OCI-LY3 (cell line): ENCODE results near the gene HEG1.

Experiments
- H2AFZ ChIP-seq: fragments of 200-600, 300-600 bp; shearing (Covaris generic); 2 replicates; pipeline ENCODE4 v1.6.0; 2014; ENCODE audit warnings: antibody characterized with exemption, low read depth, low read length
- H3K27ac ChIP-seq: fragments of 200-600, 300-600 bp; sonication (generic); 2 replicates; pipeline ENCODE4 v1.5.1; 2014; ENCODE audit warnings: mild to moderate bottlenecking, low read length, moderate library complexity, mixed read lengths
- H3K27me3 ChIP-seq: fragments of 200-600, 300-600 bp; sonication (generic); 2 replicates; pipeline ENCODE4 v1.6.1; 2014; ENCODE audit warnings: low read depth, low read length, mixed read lengths
- H3K36me3 ChIP-seq: fragments of 200-600, 300-600 bp; sonication (generic); replicated peaks from 2 replicates; pipeline ENCODE3; 2014; ENCODE audit warnings: low read depth, low read length, mixed read lengths
- H3K4me1 ChIP-seq: fragments of 300-600, 200-600 bp; sonication (generic); 2 replicates; pipeline ENCODE4 v1.6.1; 2014; ENCODE audit warnings: low read length, mixed read lengths
- H3K4me2 ChIP-seq: fragments of 200-600, 300-600 bp; sonication (generic); 2 replicates; pipeline ENCODE4 v1.6.1; 2014; ENCODE audit warnings: low read length, mixed read lengths
- H3K4me3 ChIP-seq: fragments of 300-600, 200-600 bp; sonication (generic); 2 replicates; pipeline ENCODE4 v1.5.1; 2014; ENCODE audit warnings: antibody characterized with exemption, mild to moderate bottlenecking, low read length, moderate library complexity
- H3K79me2 ChIP-seq: fragments of 300-600, 200-600 bp; shearing (Covaris generic); 2 replicates; pipeline ENCODE4 v1.6.1; 2014; ENCODE audit warnings: mild to moderate bottlenecking, low read length, mixed read lengths
- H3K9ac ChIP-seq: fragments of 300-600, 200-600 bp; shearing (Covaris generic); 2 replicates; pipeline ENCODE4 v1.6.0; 2014; ENCODE audit warnings: mild to moderate bottlenecking, low read length, moderate library complexity
- H3K9me3 ChIP-seq: fragments of 200-600, 300-600 bp; shearing (Covaris generic); 2 replicates; pipeline ENCODE4 v1.6.1; 2014; ENCODE audit warnings: low read length, mixed read lengths; ENCODE audit not compliant: insufficient read depth
- H4K20me1 ChIP-seq: fragments of 200-600, 300-600 bp; sonication (generic); 2 replicates; pipeline ENCODE4 v1.6.1; 2016; ENCODE audit warnings: low read length, mixed read lengths; ENCODE audit not compliant: insufficient read depth
- CTCF ChIP-seq: fragments of 200-600, 300-600 bp; sonication (generic); IDR thresholded peaks from 2 replicates; pipeline ENCODE4 v1.5.1; 2014; ENCODE audit warnings: antibody characterized with exemption, low read length, low read depth
- EZH2phosphoT487 ChIP-seq: fragments of 200-600 bp; shearing (Covaris generic); IDR thresholded peaks from 2 replicates; pipeline ENCODE4 v1.6.1; 2018; ENCODE audit warnings: antibody characterized with exemption, mixed run types, low read depth

Gene HEG1

GRCh38 chr3:124934577-124934976 is 121.2 kb downstream of the HEG1 start, which contains the start of gene MUC13:
TSS of gene MUC13 (minus strand) at chr3:124934751. CDS start at chr3:124934712, 39 bp downstream.
- TF ChIP-seq CTCF = no peak
- no peak for TF ChIP-seq EZH2phosphoT487
- Histone ChIP-seq H3K4me3 (no peak within 1 kb of the TSS), H3K79me2 (no peaks in the 10 kb centered on the region), H3K27ac (no peak within 1 kb of the TSS), H3K4me2 (peak within 1 kb of the TSS; percentile 24), H3K4me1 (peaks cover 23% of the 10 kb centered on the region), H4K20me1 (no peaks in the 10 kb centered on the region), H3K36me3 (no peaks in the 10 kb centered on the region), H2AFZ (no peak within 1 kb of the TSS), H3K9ac (no peak within 1 kb of the TSS), H3K27me3 (peaks cover 17% of the 10 kb centered on the region), H3K9me3 (no peaks in the 10 kb centered on the region)

- H3K27me3 ChIP-seq = peaks cover 16% of the 10 kb centered on the region
- no peak overlapping the region for H3K9ac ChIP-seq
- H3K4me2 ChIP-seq = peak overlapping the region; percentile 23
- H4K20me1 ChIP-seq = no peaks in the 10 kb centered on the region
- H3K36me3 ChIP-seq = no peaks in the 10 kb centered on the region
- no peaks in the 10 kb centered on the region for H3K9me3 ChIP-seq
- no peak overlapping the region for H2AFZ ChIP-seq
- TF ChIP-seq CTCF = peak; percentile 82
- TF ChIP-seq EZH2phosphoT487 = no peak
- H3K79me2 ChIP-seq = no peaks in the 10 kb centered on the region
- no peak overlapping the region for H3K4me3 ChIP-seq
- H3K4me1 ChIP-seq = peaks cover 32% of the 10 kb centered on the region
- no peak overlapping the region for H3K27ac ChIP-seq
Observed at GRCh38 chr3:124928333-124929202, 127.2 kb downstream of the HEG1 start.

GRCh38 chr3:124927574-124928045 is 128.2 kb downstream of the HEG1 start:
- Histone ChIP-seq H2AFZ (no peak overlapping the region), H3K9me3 (no peaks in the 10 kb centered on the region), H3K4me2 (peak overlapping the region; percentile 23), H3K27me3 (peaks cover 16% of the 10 kb centered on the region), H3K36me3 (no peaks in the 10 kb centered on the region), H3K9ac (no peak overlapping the region), H3K79me2 (no peaks in the 10 kb centered on the region), H4K20me1 (no peaks in the 10 kb centered on the region), H3K4me1 (peaks cover 29% of the 10 kb centered on the region), H3K27ac (no peak overlapping the region), H3K4me3 (no peak overlapping the region)
- TF ChIP-seq CTCF = no peak
- no peak for TF ChIP-seq EZH2phosphoT487

GRCh38 chr3:124926426-124927101 is 129.2 kb downstream of the HEG1 start:
- Histone ChIP-seq H3K9me3 (no peaks in the 10 kb centered on the region), H3K36me3 (no peaks in the 10 kb centered on the region), H3K4me2 (peak overlapping the region; percentile 23), H2AFZ (peak overlapping the region; percentile 70; the same call in 1 of the 2 replicates), H3K4me1 (peaks cover 26% of the 10 kb centered on the region), H3K4me3 (no peak overlapping the region), H4K20me1 (no peaks in the 10 kb centered on the region), H3K9ac (no peak overlapping the region), H3K27ac (no peak overlapping the region), H3K27me3 (peaks cover 16% of the 10 kb centered on the region), H3K79me2 (no peaks in the 10 kb centered on the region)
- TF ChIP-seq CTCF = no peak
- TF ChIP-seq EZH2phosphoT487 = no peak
